ENCODE data around the gene GPR108. TPM values are rescaled to one million over a fixed set of nuclear protein-coding genes. Genes with fewer than 3 reads are reported as not detected.
A peak's percentile ranks its signal among the peaks of the same experiment; 100 is the strongest.

GPR108 gene
- total RNA-seq, 2 experiments from 2014 or later = 72.1 to 75.4 TPM

DNA sequence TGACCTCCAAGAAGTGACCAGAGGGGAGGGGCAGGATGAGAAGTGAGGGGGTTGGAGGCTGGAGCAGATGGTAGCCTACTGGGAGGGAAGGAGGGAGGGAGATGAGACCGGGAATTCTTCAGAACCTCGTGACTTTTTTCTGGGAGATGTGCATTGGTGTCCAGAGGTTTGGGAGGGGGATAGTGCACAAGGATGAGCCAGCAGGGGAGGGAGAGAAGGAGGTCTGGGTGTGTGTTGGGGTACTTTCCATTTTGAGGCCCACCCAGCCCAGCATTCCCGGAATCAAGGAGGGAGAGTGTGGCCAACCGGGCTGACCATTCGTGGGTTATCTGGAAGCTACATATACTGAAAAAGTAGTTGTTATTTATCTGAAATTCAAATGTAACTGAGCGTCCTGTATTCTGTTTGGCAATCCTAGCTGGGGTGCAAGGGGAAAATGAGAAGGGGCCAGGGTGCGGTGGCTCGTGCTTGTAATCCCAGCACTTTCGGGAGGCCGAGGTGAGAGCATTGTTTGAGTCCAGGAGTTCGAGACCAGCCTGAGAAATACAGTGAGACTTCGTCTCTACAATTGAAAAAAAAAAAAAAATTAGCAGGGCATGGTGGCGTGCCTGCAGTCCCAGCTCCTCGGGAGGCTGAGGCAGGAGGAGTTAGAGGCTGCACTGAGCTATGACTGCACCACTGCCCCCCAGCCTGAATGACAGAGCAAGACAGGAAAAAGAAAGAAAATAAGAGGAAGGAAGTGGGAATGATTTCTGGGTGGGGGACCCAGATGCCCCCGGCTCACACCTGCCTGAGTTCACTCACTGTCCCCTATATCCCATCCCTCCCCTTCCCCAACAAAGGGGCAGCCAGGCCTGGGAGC is 12.5 kb downstream of the GPR108 start:
- H3K27ac Mint-ChIP-seq = no peak overlapping the region
- no peak overlapping the region for H3K4me3 Mint-ChIP-seq
- no peak for DNase-seq
- CTCF ChIA-PET = interaction anchor here (0.6 kb wide), 1 partner anchor 479 kb away, joined by 3 read pairs; no protein-coding TSS in a partner anchor
- H3K27me3 Mint-ChIP-seq = no peaks in the 10 kb centered on the region
- intact Hi-C loops (cut with micrococcal nuclease) = no loop called here
- POLR2A ChIA-PET = no interaction called here
- no peaks in the 10 kb centered on the region for H3K36me3 Mint-ChIP-seq
- H3K4me1 Mint-ChIP-seq (ENCODE audit: low read depth) = peaks cover 3% of the 10 kb centered on the region
- no peaks in the 10 kb centered on the region for H3K9me3 Mint-ChIP-seq

- Mint-ChIP-seq H3K4me1 (ENCODE audit: low read depth) (peaks cover 3% of the 10 kb centered on the region), H3K27ac (no peak overlapping the region), H3K4me3 (no peak overlapping the region), H3K9me3 (no peaks in the 10 kb centered on the region), H3K27me3 (no peaks in the 10 kb centered on the region), H3K36me3 (no peaks in the 10 kb centered on the region)
- no peak for DNase-seq
- ChIA-PET CTCF (no interaction called here), POLR2A (no interaction called here)
- intact Hi-C loops (cut with micrococcal nuclease) = no loop called here
Measured at GRCh38 chr19:6723738-6724137, 13.6 kb downstream of the GPR108 start.

DNA sequence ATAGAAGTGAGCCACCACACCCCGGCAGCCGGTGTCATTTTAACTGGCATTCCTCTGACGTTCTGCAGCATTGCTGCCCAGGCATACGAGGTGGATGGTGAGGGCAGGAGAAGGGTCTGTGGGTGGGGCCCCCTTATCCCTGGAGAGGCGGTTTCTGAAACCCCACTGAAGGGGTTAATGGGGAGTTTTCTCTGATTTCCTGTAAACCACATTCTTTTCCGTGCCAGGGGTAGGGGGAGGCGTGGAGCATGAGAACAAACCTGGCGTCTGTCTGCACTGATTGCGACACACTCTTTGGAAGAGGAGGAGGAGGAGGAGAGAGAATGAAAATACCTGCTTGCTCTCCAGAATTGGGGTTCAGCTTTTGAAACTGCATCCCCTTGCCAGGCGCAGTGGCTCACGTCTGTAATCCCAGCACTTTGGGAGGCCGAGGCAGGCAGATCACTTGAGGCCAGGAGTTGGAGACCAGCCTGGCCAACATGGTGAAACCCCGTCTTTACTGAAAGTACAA is 14.2 kb downstream of the GPR108 start:
- intact Hi-C loops (cut with micrococcal nuclease) = no loop called here
- Mint-ChIP-seq H3K4me1 (ENCODE audit: low read depth) (peaks cover 3% of the 10 kb centered on the region), H3K36me3 (no peaks in the 10 kb centered on the region), H3K4me3 (no peak overlapping the region), H3K27ac (no peak overlapping the region), H3K9me3 (no peaks in the 10 kb centered on the region), H3K27me3 (no peaks in the 10 kb centered on the region)
- no peak for DNase-seq
- POLR2A ChIA-PET = no interaction called here
- CTCF ChIA-PET = no interaction called here

DNA sequence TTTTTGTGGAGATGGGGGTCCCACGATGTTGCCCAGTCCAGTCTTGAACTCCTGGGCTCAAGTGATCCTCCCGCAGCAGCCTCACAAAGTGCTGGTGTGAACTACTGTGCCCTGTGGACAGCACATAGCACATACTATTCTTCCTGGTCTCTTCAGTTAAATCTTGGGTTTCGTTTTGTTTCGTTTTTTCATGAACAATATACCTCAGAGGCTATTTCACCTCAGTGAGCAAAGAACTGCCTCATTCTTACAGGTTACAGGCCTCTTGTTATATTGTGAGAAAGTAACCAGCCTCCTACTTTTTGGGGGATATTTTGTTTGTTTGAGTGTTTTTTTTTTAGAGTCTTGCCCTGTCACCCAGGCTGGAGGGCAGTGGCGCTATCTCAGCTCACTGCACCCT is 15.6 kb downstream of the GPR108 start:
- Mint-ChIP-seq H3K27ac (no peak overlapping the region), H3K36me3 (no peaks in the 10 kb centered on the region), H3K4me1 (ENCODE audit: low read depth) (peaks cover 7% of the 10 kb centered on the region), H3K9me3 (no peaks in the 10 kb centered on the region), H3K4me3 (no peak overlapping the region), H3K27me3 (peaks cover 1% of the 10 kb centered on the region)
- no peak for DNase-seq
- ChIA-PET CTCF (no interaction called here), POLR2A (interaction anchor here (0.6 kb wide), 1 partner anchor 138 kb away, joined by 5 read pairs; no protein-coding TSS in a partner anchor)
- intact Hi-C loops (cut with micrococcal nuclease) = no loop called here

DNA sequence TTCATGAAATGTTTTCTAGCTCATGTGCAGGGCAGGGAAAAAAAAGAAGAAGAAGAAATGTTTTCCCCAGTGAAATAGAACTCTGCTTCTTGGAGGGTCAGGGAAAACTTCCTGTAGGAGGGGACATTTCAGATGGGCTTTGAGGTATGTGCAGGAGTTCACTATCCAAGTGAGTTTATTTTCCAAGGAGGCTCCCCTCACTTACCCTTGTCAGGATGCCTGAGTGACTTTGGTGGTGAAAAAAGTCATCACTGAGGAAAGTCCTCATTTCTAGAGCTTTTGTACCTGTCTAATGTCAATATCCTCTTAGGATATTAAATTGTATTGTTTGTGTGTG is 16.3 kb downstream of the GPR108 start:
- H3K27me3 Mint-ChIP-seq = peaks cover 1% of the 10 kb centered on the region
- DNase-seq = no peak
- H3K9me3 Mint-ChIP-seq = no peaks in the 10 kb centered on the region
- H3K36me3 Mint-ChIP-seq = no peaks in the 10 kb centered on the region
- ChIA-PET POLR2A (no interaction called here), CTCF (interaction anchor here (0.7 kb wide), 1 partner anchor 88 kb away, joined by 3 read pairs; no protein-coding TSS in a partner anchor)
- H3K4me1 Mint-ChIP-seq (ENCODE audit: low read depth) = peaks cover 7% of the 10 kb centered on the region
- intact Hi-C loops (cut with micrococcal nuclease) = no loop called here
- H3K27ac Mint-ChIP-seq = no peak overlapping the region
- H3K4me3 Mint-ChIP-seq = no peak overlapping the region

GRCh38 chr19:6720369-6721137 is 16.8 kb downstream of the GPR108 start, which contains the start of gene C3:
Gene C3, minus strand, starts transcription at chr19:6720650. Its CDS starts 61 bp downstream, at chr19:6720589.
- no peak within 1 kb of the TSS for H3K4me3 Mint-ChIP-seq
- ChIA-PET POLR2A (no interaction called here), CTCF (interaction anchor here (0.7 kb wide), 1 partner anchor 88 kb away, joined by 3 read pairs; no protein-coding TSS in a partner anchor)
- intact Hi-C loops (cut with micrococcal nuclease) = no loop called here
- H3K9me3 Mint-ChIP-seq = no peaks in the 10 kb centered on the region
- H3K4me1 Mint-ChIP-seq (ENCODE audit: low read depth) = peaks cover 7% of the 10 kb centered on the region
- peaks cover 1% of the 10 kb centered on the region for H3K27me3 Mint-ChIP-seq
- no peak for DNase-seq
- no peaks in the 10 kb centered on the region for H3K36me3 Mint-ChIP-seq
- H3K27ac Mint-ChIP-seq = no peak within 1 kb of the TSS

- Mint-ChIP-seq H3K36me3 (no peaks in the 10 kb centered on the region), H3K4me1 (ENCODE audit: low read depth) (peaks cover 6% of the 10 kb centered on the region), H3K4me3 (no peak overlapping the region), H3K9me3 (no peaks in the 10 kb centered on the region), H3K27me3 (peaks cover 1% of the 10 kb centered on the region), H3K27ac (no peak overlapping the region)
- ChIA-PET CTCF (no interaction called here), POLR2A (no interaction called here)
- intact Hi-C loops (cut with micrococcal nuclease) = no loop called here
- DNase-seq = no peak
Measured at GRCh38 chr19:6719992-6720368, 17.4 kb downstream of the GPR108 start.

- intact Hi-C loops (cut with micrococcal nuclease) = no loop called here
- POLR2A ChIA-PET = no interaction called here
- DNase-seq = no peak
- Mint-ChIP-seq H3K27ac (no peak overlapping the region), H3K36me3 (no peaks in the 10 kb centered on the region), H3K27me3 (peaks cover 1% of the 10 kb centered on the region), H3K9me3 (no peaks in the 10 kb centered on the region), H3K4me3 (no peak overlapping the region), H3K4me1 (ENCODE audit: low read depth) (peaks cover 6% of the 10 kb centered on the region)
- CTCF ChIA-PET = no interaction called here
Measured at GRCh38 chr19:6719540-6719861, 17.9 kb downstream of the GPR108 start.

- peaks cover 1% of the 10 kb centered on the region for H3K27me3 Mint-ChIP-seq
Measured at GRCh38 chr19:6718741-6719539, 18.4 kb downstream of the GPR108 start.

GRCh38 chr19:6718111-6718740 is 19.2 kb downstream of the GPR108 start:
- intact Hi-C loops (cut with micrococcal nuclease) = no loop called here
- DNase-seq = no peak
- H3K9me3 Mint-ChIP-seq = no peaks in the 10 kb centered on the region
- ChIA-PET CTCF (no interaction called here), POLR2A (no interaction called here)
- no peaks in the 10 kb centered on the region for H3K36me3 Mint-ChIP-seq
- H3K4me1 Mint-ChIP-seq (ENCODE audit: low read depth) = peaks cover 4% of the 10 kb centered on the region
- H3K27ac Mint-ChIP-seq = no peak overlapping the region
- no peak overlapping the region for H3K4me3 Mint-ChIP-seq
- H3K27me3 Mint-ChIP-seq = peaks cover 1% of the 10 kb centered on the region

More at GRCh38 chr19:6718741-6719539, 18.4 kb downstream of the GPR108 start:
- Mint-ChIP-seq H3K27ac (no peak overlapping the region), H3K9me3 (no peaks in the 10 kb centered on the region), H3K4me1 (ENCODE audit: low read depth) (peaks cover 6% of the 10 kb centered on the region), H3K36me3 (no peaks in the 10 kb centered on the region), H3K4me3 (no peak overlapping the region)
- intact Hi-C loops (cut with micrococcal nuclease) = no loop called here
- DNase-seq = peak; percentile 44
- CTCF ChIA-PET = no interaction called here
- POLR2A ChIA-PET = no interaction called here

- H3K27ac Mint-ChIP-seq = peak overlapping the region; percentile 7
- no peak overlapping the region for H3K4me3 Mint-ChIP-seq
- intact Hi-C loops (cut with micrococcal nuclease) = no loop called here
- H3K36me3 Mint-ChIP-seq = no peaks in the 10 kb centered on the region
- no peaks in the 10 kb centered on the region for H3K9me3 Mint-ChIP-seq
- H3K4me1 Mint-ChIP-seq (ENCODE audit: low read depth) = peaks cover 4% of the 10 kb centered on the region
- DNase-seq = no peak
- CTCF ChIA-PET = no interaction called here
- peaks cover 1% of the 10 kb centered on the region for H3K27me3 Mint-ChIP-seq
- POLR2A ChIA-PET = no interaction called here
Measured at GRCh38 chr19:6717441-6717971, 19.9 kb downstream of the GPR108 start.

Data from activated CD4-positive, alpha-beta memory T cell treated with anti-CD3 and anti-CD28 coated beads for 36 hours (primary cell).